BE2C (cell line): ENCODE measurements around the gene NCEH1. TPM values are rescaled to one million over a fixed set of nuclear protein-coding genes. Genes with fewer than 3 reads are reported as not detected.
"Not testable (repeated sequence)": the region's sequence is repeated elsewhere in the genome, so short reads cannot be mapped to it uniquely, and the experiment has no call there.

Experiments used
- DNase-seq: peaks from one replicate; pipeline ENCODE4 v3.0.0-alpha.2; 2020
- H3K27me3 ChIP-seq: fragments of 250-450 bp; sonication (Bioruptor Pico); 2 replicates; pipeline ENCODE4 v1.5.1; 2020; ENCODE audit warnings: mild to moderate bottlenecking
- H3K36me3 ChIP-seq: fragments of 250-450 bp; sonication (Bioruptor Pico); 2 replicates; pipeline ENCODE4 v1.5.1; 2020; ENCODE audit warnings: mild to moderate bottlenecking
- H3K4me1 ChIP-seq: fragments of 250-450 bp; sonication (Bioruptor Pico); 2 replicates; pipeline ENCODE4 v1.5.1; 2020
- H3K4me3 ChIP-seq: 2 replicates; pipeline ENCODE4 v1.5.1; 2011; ENCODE audit warnings: low read depth, low read length
- H3K9me3 ChIP-seq: fragments of 250-450 bp; sonication (Bioruptor Pico); 2 replicates; pipeline ENCODE4 v1.5.1; 2020
- CTCF ChIP-seq: IDR thresholded peaks from 2 replicates; pipeline ENCODE4 v1.5.1; 2012; ENCODE audit warnings: mild to moderate bottlenecking, low read depth, low read length
- polyA plus RNA-seq: library from polyadenylated mRNA; unstranded; fragments of >200 nt; gene quantifications from one replicate; pipeline ENCODE4 v1.2.1, GENCODE V29; 2012; ENCODE audit warnings: low read depth, missing spikeins; ENCODE audit not compliant: insufficient read length, insufficient read depth

NCEH1 gene, protein sequence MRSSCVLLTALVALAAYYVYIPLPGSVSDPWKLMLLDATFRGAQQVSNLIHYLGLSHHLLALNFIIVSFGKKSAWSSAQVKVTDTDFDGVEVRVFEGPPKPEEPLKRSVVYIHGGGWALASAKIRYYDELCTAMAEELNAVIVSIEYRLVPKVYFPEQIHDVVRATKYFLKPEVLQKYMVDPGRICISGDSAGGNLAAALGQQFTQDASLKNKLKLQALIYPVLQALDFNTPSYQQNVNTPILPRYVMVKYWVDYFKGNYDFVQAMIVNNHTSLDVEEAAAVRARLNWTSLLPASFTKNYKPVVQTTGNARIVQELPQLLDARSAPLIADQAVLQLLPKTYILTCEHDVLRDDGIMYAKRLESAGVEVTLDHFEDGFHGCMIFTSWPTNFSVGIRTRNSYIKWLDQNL
- polyA plus RNA-seq: 4.0 TPM

GRCh38 chr3:172710664-172711453 is at the start of gene NCEH1:
Gene NCEH1 (minus strand): TSS chr3:172711067. CDS start chr3:172710984, 83 bp downstream.
- no peaks in the 10 kb centered on the region for H3K36me3 ChIP-seq
- peak; percentile 90 for TF ChIP-seq CTCF
- no peaks in the 10 kb centered on the region; the same call in 1 of the 2 replicates for H3K27me3 ChIP-seq
- peak within 1 kb of the TSS; percentile 99 for H3K4me3 ChIP-seq
- DNase-seq: peak; percentile 92
- no peaks in the 10 kb centered on the region for H3K9me3 ChIP-seq
- H3K4me1 ChIP-seq: no peaks in the 10 kb centered on the region

DNA sequence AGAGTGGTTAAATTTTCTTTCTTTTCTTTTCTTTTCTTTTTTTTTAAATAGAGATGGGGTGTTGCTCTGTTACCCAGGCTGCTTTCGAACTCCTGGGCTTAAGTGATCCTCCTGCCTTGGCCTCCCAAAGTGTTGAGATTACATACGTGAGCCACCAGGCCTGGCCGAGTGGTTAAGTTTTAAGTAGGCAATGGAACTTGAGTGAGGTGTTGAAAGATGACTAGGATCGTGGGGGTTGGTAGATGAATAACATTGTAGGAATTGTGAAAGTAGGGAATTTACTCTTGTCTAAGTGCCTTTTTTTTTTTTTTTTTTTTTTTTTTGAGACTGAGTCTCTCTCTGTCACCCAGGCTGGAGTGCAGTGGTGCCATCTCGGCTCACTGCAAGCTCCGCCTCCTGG is 49.5 kb upstream of the NCEH1 start:
- peaks cover 68% of the 10 kb centered on the region for H3K36me3 ChIP-seq
- not testable (repeated sequence) for H3K9me3 ChIP-seq, DNase-seq, H3K4me3 ChIP-seq, H3K4me1 ChIP-seq, H3K27me3 ChIP-seq

- Histone ChIP-seq H3K4me3 (no peak overlapping the region), H3K9me3 (no peaks in the 10 kb centered on the region), H3K36me3 (peaks cover 40% of the 10 kb centered on the region), H3K4me1 (no peaks in the 10 kb centered on the region), H3K27me3 (no peaks in the 10 kb centered on the region)
- DNase-seq: no peak
- TF ChIP-seq CTCF: no peak
Observed at GRCh38 chr3:172753125-172753524, 42.3 kb upstream of the NCEH1 start.

DNA sequence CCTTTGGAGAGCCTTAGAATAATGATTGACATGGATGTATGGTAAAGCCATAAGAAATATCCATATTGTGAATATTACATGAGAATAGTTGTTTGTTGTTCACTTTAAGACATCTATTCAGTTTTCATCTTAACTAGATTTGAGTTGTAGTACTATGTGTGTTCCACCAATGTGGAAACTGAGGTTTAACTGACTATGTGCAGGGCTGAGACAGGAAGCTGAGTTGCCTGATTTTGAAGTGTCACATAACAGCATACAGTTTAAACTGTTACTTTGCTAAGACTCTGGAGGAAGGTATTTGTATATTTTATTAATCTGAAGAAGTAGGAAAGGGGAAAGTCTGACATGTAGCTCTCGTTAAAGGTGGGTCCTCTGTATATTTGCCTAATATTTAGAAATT is 41.8 kb upstream of the NCEH1 start:
- DNase-seq: no peak
- Histone ChIP-seq H3K36me3 (peaks cover 37% of the 10 kb centered on the region), H3K9me3 (no peaks in the 10 kb centered on the region), H3K27me3 (no peaks in the 10 kb centered on the region), H3K4me3 (no peak overlapping the region), H3K4me1 (no peaks in the 10 kb centered on the region)
- TF ChIP-seq CTCF: no peak

DNA sequence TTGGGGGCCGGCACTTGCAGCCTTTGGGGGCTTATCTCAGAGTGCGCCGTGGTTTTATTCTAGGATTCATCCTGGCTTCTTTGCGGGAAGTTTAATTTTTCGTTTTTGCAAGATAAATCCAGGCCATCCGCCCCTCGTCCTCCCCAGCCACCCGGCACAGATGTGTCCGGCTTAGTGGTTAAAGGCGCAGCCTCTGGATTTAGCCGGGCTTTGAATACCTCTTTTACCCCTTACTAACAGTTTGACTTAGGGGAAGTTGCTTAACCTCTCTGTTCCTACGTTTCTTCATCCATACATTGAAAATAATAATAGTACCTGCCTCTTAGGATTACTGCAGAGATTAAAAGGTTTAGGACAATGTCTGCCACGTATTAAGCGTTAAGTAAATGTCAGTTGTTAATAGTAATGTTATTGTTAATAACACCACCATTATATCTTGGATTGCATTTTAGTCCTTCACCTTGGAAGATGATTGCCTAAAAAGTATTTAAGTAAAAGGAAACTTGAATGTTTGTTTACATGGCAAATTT is 40.4 kb upstream of the NCEH1 start:
- Histone ChIP-seq H3K4me3 (peak overlapping the region; percentile 83), H3K9me3 (no peaks in the 10 kb centered on the region), H3K36me3 (peaks cover 28% of the 10 kb centered on the region), H3K4me1 (no peaks in the 10 kb centered on the region), H3K27me3 (no peaks in the 10 kb centered on the region)
- no peak for DNase-seq
- TF ChIP-seq CTCF: no peak

- no peaks in the 10 kb centered on the region for H3K27me3 ChIP-seq
- no peaks in the 10 kb centered on the region for H3K4me1 ChIP-seq
- peak; percentile 58 for TF ChIP-seq CTCF
- no peaks in the 10 kb centered on the region for H3K9me3 ChIP-seq
- peak; percentile 98 for DNase-seq
- H3K4me3 ChIP-seq: peak within 1 kb of the TSS; percentile 83
- peaks cover 22% of the 10 kb centered on the region for H3K36me3 ChIP-seq
Observed at GRCh38 chr3:172750368-172751174, 39.7 kb upstream of the NCEH1 start, which contains the start of gene ECT2. Gene ECT2 (plus strand): TSS chr3:172750726. CDS start chr3:172754531, 3,805 bp downstream.
